Astrocyte (in vitro differentiated cells and primary cell): Measurements from ENCODE around the gene SDK1.

Experiments
- EZH2 ChIP-seq: IDR thresholded peaks from 2 replicates; pipeline ENCODE4 v1.6.1; 2012; ENCODE audit warnings: mild to moderate bottlenecking, low read length, inconsistent platforms; ENCODE audit not compliant: insufficient read depth
- TF ChIP-seq, protein P1 (sequence below): IDR thresholded peaks from 2 replicates; pipeline ENCODE4 v1.5.1; 2011; ENCODE audit warnings: low read depth, mild to moderate bottlenecking, inconsistent platforms, low read length, moderate library complexity; ENCODE audit not compliant: insufficient read depth

DNA sequence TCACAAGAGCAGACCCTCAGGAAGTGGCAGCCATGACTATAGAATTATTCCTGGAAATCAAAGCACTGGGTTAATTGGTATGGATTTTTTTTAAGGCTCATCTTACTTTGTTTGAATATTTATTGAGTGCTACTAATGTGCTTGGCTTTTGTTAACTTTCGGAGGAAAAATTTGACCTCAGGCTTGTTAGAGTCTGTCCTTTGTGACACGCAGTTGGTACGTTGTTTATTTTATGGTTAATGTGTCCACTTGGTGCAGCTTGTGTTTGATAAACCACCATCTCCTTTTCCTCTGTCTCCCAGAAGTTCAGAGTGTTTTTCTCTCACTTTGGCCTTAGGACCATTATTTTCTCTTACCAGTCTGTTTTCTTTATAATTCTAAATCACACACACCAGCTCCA is 268.6 kb downstream of the SDK1 start:
- TF ChIP-seq, protein P1, sequence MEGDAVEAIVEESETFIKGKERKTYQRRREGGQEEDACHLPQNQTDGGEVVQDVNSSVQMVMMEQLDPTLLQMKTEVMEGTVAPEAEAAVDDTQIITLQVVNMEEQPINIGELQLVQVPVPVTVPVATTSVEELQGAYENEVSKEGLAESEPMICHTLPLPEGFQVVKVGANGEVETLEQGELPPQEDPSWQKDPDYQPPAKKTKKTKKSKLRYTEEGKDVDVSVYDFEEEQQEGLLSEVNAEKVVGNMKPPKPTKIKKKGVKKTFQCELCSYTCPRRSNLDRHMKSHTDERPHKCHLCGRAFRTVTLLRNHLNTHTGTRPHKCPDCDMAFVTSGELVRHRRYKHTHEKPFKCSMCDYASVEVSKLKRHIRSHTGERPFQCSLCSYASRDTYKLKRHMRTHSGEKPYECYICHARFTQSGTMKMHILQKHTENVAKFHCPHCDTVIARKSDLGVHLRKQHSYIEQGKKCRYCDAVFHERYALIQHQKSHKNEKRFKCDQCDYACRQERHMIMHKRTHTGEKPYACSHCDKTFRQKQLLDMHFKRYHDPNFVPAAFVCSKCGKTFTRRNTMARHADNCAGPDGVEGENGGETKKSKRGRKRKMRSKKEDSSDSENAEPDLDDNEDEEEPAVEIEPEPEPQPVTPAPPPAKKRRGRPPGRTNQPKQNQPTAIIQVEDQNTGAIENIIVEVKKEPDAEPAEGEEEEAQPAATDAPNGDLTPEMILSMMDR = no peak
- TF ChIP-seq EZH2 = no peak
